ENCODE results near the gene VPS13D. TPM values are rescaled to one million over a fixed set of nuclear protein-coding genes. Genes with fewer than 3 reads are reported as not detected.

Gene VPS13D
- 81.7 TPM for total RNA-seq
- long read RNA-seq, transcript VPS13D-212 (4 exons, 3,838 nt) = major isoform, 10 of 62 reads
- long read RNA-seq, partial matches to known transcripts = 27 of 62 reads
- long read RNA-seq, other reads (novel, unspliced or antisense) = 25 of 62 reads

- H3K27me3 ChIP-seq (ENCODE audit: low read depth) = no peaks in the 10 kb centered on the region
- TF ChIP-seq CTCF (IDR thresholded peaks at IDR 0.05) = peak; percentile 85
- peaks cover 25% of the 10 kb centered on the region for H3K4me1 ChIP-seq
- intact Hi-C loops (cut with DNase I) = no loop called here
- DNase-seq (peak; percentile 93), ATAC-seq (peak; percentile 88 to 93)
- H3K4me3 ChIP-seq = peak within 1 kb of the TSS; percentile 98
- peak within 1 kb of the TSS; percentile 95 for H3K27ac ChIP-seq
- no peaks in the 10 kb centered on the region for H3K9me3 ChIP-seq
- peaks cover 16% of the 10 kb centered on the region for H3K36me3 ChIP-seq
Measured at GRCh38 chr1:12229835-12230548, at the start of gene VPS13D. TSS of gene VPS13D (plus strand) at chr1:12230030. CDS start at chr1:12234267, 4,237 bp downstream.

GRCh38 chr1:12180315-12180714 is 49.5 kb upstream of the VPS13D start:
- Histone ChIP-seq H3K27ac (peak overlapping the region; percentile 74), H3K36me3 (no peaks in the 10 kb centered on the region), H3K9me3 (no peaks in the 10 kb centered on the region), H3K4me1 (peaks cover 100% of the 10 kb centered on the region), H3K27me3 (ENCODE audit: low read depth) (no peaks in the 10 kb centered on the region), H3K4me3 (no peak overlapping the region)
- no peak for TF ChIP-seq CTCF (IDR thresholded peaks at IDR 0.05)
- DNase-seq (peak; percentile 92), ATAC-seq (peak; percentile 75 to 80)
- intact Hi-C loops (cut with DNase I) = no loop called here

GRCh38 chr1:12180903-12181302 is 48.9 kb upstream of the VPS13D start:
- ATAC-seq (no peak), DNase-seq (no peak)
- no peak for TF ChIP-seq CTCF (IDR thresholded peaks at IDR 0.05)
- no peaks in the 10 kb centered on the region for H3K9me3 ChIP-seq
- peaks cover 100% of the 10 kb centered on the region for H3K4me1 ChIP-seq
- intact Hi-C loops (cut with DNase I) = no loop called here
- peak overlapping the region; percentile 74 for H3K27ac ChIP-seq
- H3K4me3 ChIP-seq = no peak overlapping the region
- H3K36me3 ChIP-seq = no peaks in the 10 kb centered on the region
- no peaks in the 10 kb centered on the region for H3K27me3 ChIP-seq (ENCODE audit: low read depth)

GRCh38 chr1:12181568-12181967 is 48.3 kb upstream of the VPS13D start:
- Histone ChIP-seq H3K4me1 (peaks cover 100% of the 10 kb centered on the region), H3K27me3 (ENCODE audit: low read depth) (no peaks in the 10 kb centered on the region), H3K4me3 (no peak overlapping the region), H3K36me3 (no peaks in the 10 kb centered on the region), H3K27ac (peak overlapping the region; percentile 74), H3K9me3 (no peaks in the 10 kb centered on the region)
- intact Hi-C loops (cut with DNase I) = no loop called here
- no peak for DNase-seq
- ATAC-seq = no peak
- TF ChIP-seq CTCF (IDR thresholded peaks at IDR 0.05) = no peak

GRCh38 chr1:12182410-12182984 is 47.3 kb upstream of the VPS13D start:
- no peaks in the 10 kb centered on the region for H3K36me3 ChIP-seq
- DNase-seq = no peak
- no peaks in the 10 kb centered on the region for H3K9me3 ChIP-seq
- peak overlapping the region; percentile 74 for H3K27ac ChIP-seq
- H3K4me1 ChIP-seq = peaks cover 99% of the 10 kb centered on the region
- no peak for ATAC-seq
- no peak overlapping the region for H3K4me3 ChIP-seq
- no peaks in the 10 kb centered on the region for H3K27me3 ChIP-seq (ENCODE audit: low read depth)
- intact Hi-C loops (cut with DNase I) = no loop called here
- no peak for TF ChIP-seq CTCF (IDR thresholded peaks at IDR 0.05)

Data from lower lobe of right lung (tissue), 2 donors.